Measurements from ENCODE around the gene ZDHHC16.

DNA sequence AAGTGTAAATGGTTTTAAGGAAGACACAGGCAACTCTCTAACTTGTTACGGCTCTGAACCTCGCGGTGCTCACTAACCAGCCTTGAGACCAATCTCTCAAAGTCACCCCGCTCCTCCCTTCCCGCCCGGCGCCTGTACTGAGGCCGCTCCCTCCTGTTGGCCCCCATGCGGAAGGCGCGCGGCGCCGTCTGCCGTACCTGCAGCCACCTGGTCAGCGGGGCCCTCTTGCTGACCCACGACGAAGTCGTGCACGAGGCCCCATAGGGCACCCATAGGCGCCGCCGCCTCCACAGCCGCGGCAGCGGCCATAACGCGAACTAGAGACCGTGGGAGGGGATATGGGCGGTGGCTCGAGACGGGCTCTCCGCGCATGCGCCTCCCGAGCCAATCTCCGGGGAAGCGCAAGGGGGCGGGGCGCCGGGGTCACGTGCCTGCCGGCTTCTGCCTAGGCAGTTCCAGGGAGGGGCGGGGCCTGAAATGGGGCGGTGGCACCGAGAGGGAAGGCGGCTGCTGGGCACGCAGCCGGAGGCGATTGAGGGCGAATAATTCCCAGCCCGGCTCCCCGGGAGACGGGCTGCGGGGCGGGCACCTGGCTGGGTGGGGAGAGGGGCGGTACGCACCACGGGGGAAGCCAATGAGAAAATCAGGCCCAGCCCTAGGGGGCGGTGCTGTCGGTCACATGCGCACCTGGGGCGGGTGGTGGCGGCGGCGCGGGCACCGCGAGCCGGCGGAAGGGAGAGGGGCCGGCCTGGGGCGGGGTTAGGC lies 52.3 kb downstream of the ZDHHC16 start, which contains the start of gene MMS19:
- no peak for TF ChIP-seq CTCF (conservative IDR thresholded peaks at IDR 0.05 in 1 of 2, IDR thresholded peaks at IDR 0.05 in 1 of 2; ENCODE audit: extremely low read depth in 1 of 2, insufficient read depth in 1 of 2, low read depth in 1 of 2, low read length in 2 of 2)
- no peak for TF ChIP-seq EZH2 (IDR thresholded peaks at IDR 0.05; ENCODE audit: borderline replicate concordance, low read length)

Data from mammary epithelial cell (primary cell).